Psoas muscle (tissue), 8 donors: ENCODE data around the gene GGPS1. TPM values are rescaled to one million over a fixed set of nuclear protein-coding genes. Genes with fewer than 3 reads are reported as not detected.
"Not testable (repeated sequence)": the region's sequence is repeated elsewhere in the genome, so short reads cannot be mapped to it uniquely, and the experiment has no call there.

ENCODE experiments used
- ATAC-seq, 4 donors: fragments of 200-7000 bp; cut with Tn5 transposase; one replicate each; pipeline ENCODE4 v1.9.1; 2020; ENCODE audit warnings: moderate library complexity in 3 of 4, mild to moderate bottlenecking in 2 of 4
- DNase-seq, 2 donors: peaks; one replicate each; pipeline ENCODE4 v3.0.0-alpha.2; 2020
- H3K27ac ChIP-seq: fragments of 200-600 bp; one replicate; pipeline ENCODE4 v1.8.0; 2022
- H3K27me3 ChIP-seq, 3 donors: fragments of 200-600 bp in 1 of 3; one replicate each; pipeline versions ENCODE4 v1.6.1 to v1.8.0; 2013 to 2022; ENCODE audit warnings: low read length in 2 of 3, mild to moderate bottlenecking in 2 of 3, moderate library complexity in 1 of 3; ENCODE audit not compliant: insufficient read depth in 3 of 3
- H3K36me3 ChIP-seq, 2 donors: fragments of 200-600 bp in 1 of 2; one replicate each; pipeline versions ENCODE4 v1.6.1 to v1.8.0; 2013 to 2022; ENCODE audit warnings: low read depth in 1 of 2, mild to moderate bottlenecking in 1 of 2, moderate library complexity in 1 of 2; ENCODE audit not compliant: insufficient read depth in 1 of 2
- H3K4me1 ChIP-seq: fragments of 200-600 bp; one replicate; pipeline ENCODE4 v1.8.0; 2022
- H3K4me3 ChIP-seq: fragments of 200-600 bp; one replicate; pipeline ENCODE4 v1.8.0; 2022; ENCODE audit warnings: mild to moderate bottlenecking
- H3K9me3 ChIP-seq: fragments of 200-600 bp; one replicate; pipeline ENCODE4 v1.8.0; 2022
- CTCF ChIP-seq: fragments of 200-600 bp; IDR thresholded peaks from one replicate; pipeline ENCODE4 v1.8.0; 2022; ENCODE audit warnings: antibody characterized with exemption
- WGBS, 3 donors: extraction: QIAGEN DNeasy Blood & Tissue Kit; methylation state at CpG; one replicate each; pipeline versions ENCODE4 v1.1.6 to v1.1.7; 2013; 5-methylcytosine and 5-hydroxymethylcytosine counted together
- intact Hi-C, 2 donors: fragments of 100-400 bp; cut with DNase I; formaldehyde crosslinking; loops; one replicate each; pipeline versions ENCODE4 v1.11.0 to v1.14.2; 2022
- long read RNA-seq, 2 donors: library from polyadenylated mRNA; unstranded; transcript quantifications; one replicate each; pipeline ENCODE4 v2.0.0, GENCODE V29; 2021
- polyA plus RNA-seq, 3 donors: library from polyadenylated mRNA; stranded (reverse); fragments of 200-250 nt; gene quantifications; one replicate each; pipeline ENCODE4 v1.2.3, GENCODE V29; 2013
- total RNA-seq, 4 donors: library from RNA; stranded (reverse); fragmentation: NEBNext Ultra II Directional in 2 of 4; extraction: Animal tissue kit (Norgen Biotek cat#: 25700) in 2 of 4; gene quantifications; one replicate each; pipeline versions ENCODE4 v1.2.1 to v1.2.4, GENCODE V29; 2021 to 2023
- donor health status: healthy with polysubstance abuse.
- donor health status: DM: no; HTN: no; CAD: no; lungs with moderate emphysema.
- donor health status: Bipolar disorder and iron deficiency.
- donor health status: healthy.
- donor health status: DM: yes; HTN: yes; CAD: no.
- donor health status: DM: no; HTN: no; CAD: no.
- donor health status: DM: no; HTN: no; CAD: no.
- donor health status: DM: yes; HTN: yes; CAD: no.

GGPS1 gene
- 10 to 100 TPM; 21.1 to 39.5 (median 28.9) TPM for total RNA-seq
- 10 to 100 TPM; 17.9 to 49.5 (median 34.0) TPM for polyA plus RNA-seq
- long read RNA-seq, donor 1, transcript GGPS1-201 (4 exons, 2,895 nt) = major isoform, 8 of 8 reads
- long read RNA-seq, donor 1, partial matches to known transcripts = 0 of 8 reads
- long read RNA-seq, donor 1, other reads (novel, unspliced or antisense) = 0 of 8 reads
- long read RNA-seq, donor 2, transcript GGPS1-203 (3 exons, 1,407 nt) = minor isoform, 5 of 40 reads
- long read RNA-seq, donor 2, transcript GGPS1-201 (4 exons, 2,895 nt) = major isoform, 34 of 40 reads
- long read RNA-seq, donor 2, partial matches to known transcripts = 0 of 40 reads
- long read RNA-seq, donor 2, other reads (novel, unspliced or antisense) = 1 of 40 reads

GRCh38 chr1:235328271-235329138 is at the start of gene GGPS1:
Gene GGPS1 (plus strand): TSS chr1:235328570. CDS start chr1:235335265, 6,695 bp downstream.
- ATAC-seq (peak; percentile 91 to 94 (median 93)), DNase-seq (peak; percentile 98 to 99)
- 0% methylated on average over 54 of the region's 54 CpGs for WGBS, 3 donors
- H3K27ac ChIP-seq = peak within 1 kb of the TSS; percentile 92
- no peaks in the 10 kb centered on the region for H3K27me3 ChIP-seq
- no peaks in the 10 kb centered on the region for H3K36me3 ChIP-seq
- intact Hi-C loops = loop anchor here in 1 of 2 donors (1.0 to 2.0 kb wide), 3 partner anchors 38 to 89 kb away; partner anchors contain the start of gene TBCE
- peak within 1 kb of the TSS; percentile 90 for H3K4me3 ChIP-seq
- no peak for TF ChIP-seq CTCF
- peaks cover 55% of the 10 kb centered on the region for H3K4me1 ChIP-seq
- H3K9me3 ChIP-seq = no peaks in the 10 kb centered on the region

- peaks cover 30% of the 10 kb centered on the region for H3K4me1 ChIP-seq
Observed at GRCh38 chr1:235278915-235279292, 49.5 kb upstream of the GGPS1 start.

GRCh38 chr1:235279694-235280093 is 48.7 kb upstream of the GGPS1 start:
- WGBS, 3 donors = 77 to 82% (median 79%) methylated on average over 5 of the region's 5 CpGs
- no peaks in the 10 kb centered on the region for H3K36me3 ChIP-seq
- ATAC-seq (no peak), DNase-seq (no peak)
- H3K27ac ChIP-seq = no peak overlapping the region
- no peak for TF ChIP-seq CTCF
- H3K27me3 ChIP-seq = no peaks in the 10 kb centered on the region
- H3K4me1 ChIP-seq = peaks cover 35% of the 10 kb centered on the region
- no peak overlapping the region for H3K4me3 ChIP-seq
- H3K9me3 ChIP-seq = no peaks in the 10 kb centered on the region
- intact Hi-C loops = no loop called here

More at GRCh38 chr1:235278915-235279292, 49.5 kb upstream of the GGPS1 start:
- no peak for TF ChIP-seq CTCF
- DNase-seq = no peak
- H3K27me3 ChIP-seq = no peaks in the 10 kb centered on the region
- no peak overlapping the region for H3K4me3 ChIP-seq
- intact Hi-C loops = no loop called here
- no peaks in the 10 kb centered on the region for H3K9me3 ChIP-seq
- H3K36me3 ChIP-seq = no peaks in the 10 kb centered on the region
- no peak overlapping the region for H3K27ac ChIP-seq
- no peak for ATAC-seq
- 56 to 64% (median 60%) methylated on average over 5 of the region's 5 CpGs for WGBS, 3 donors

GRCh38 chr1:235280467-235280866 is 47.9 kb upstream of the GGPS1 start:
- DNase-seq = no peak
- H3K9me3 ChIP-seq = no peaks in the 10 kb centered on the region
- no peaks in the 10 kb centered on the region for H3K36me3 ChIP-seq
- ATAC-seq = no peak
- peaks cover 30% of the 10 kb centered on the region for H3K4me1 ChIP-seq
- no peak overlapping the region for H3K27ac ChIP-seq
- H3K27me3 ChIP-seq = no peaks in the 10 kb centered on the region
- no peak for TF ChIP-seq CTCF
- 96 to 98% (median 98%) methylated on average over 15 of the region's 15 CpGs for WGBS, 3 donors
- H3K4me3 ChIP-seq = no peak overlapping the region
- intact Hi-C loops = no loop called here

GRCh38 chr1:235283636-235284035 is 44.7 kb upstream of the GGPS1 start:
- H3K9me3 ChIP-seq, H3K4me3 ChIP-seq, DNase-seq, ATAC-seq, H3K27me3 ChIP-seq, H3K27ac ChIP-seq, intact Hi-C loops, H3K36me3 ChIP-seq: not testable (repeated sequence)
- 94 to 97% (median 96%) methylated on average over 13 of the region's 13 CpGs for WGBS, 3 donors
- peaks cover 37% of the 10 kb centered on the region for H3K4me1 ChIP-seq
